Astrocyte (in vitro differentiated cells and primary cell): ENCODE data around the gene FDX1.

Source experiments
- CTCF ChIP-seq: IDR thresholded peaks from 2 replicates; pipeline ENCODE4 v1.5.1; 2011; ENCODE audit warnings: low read depth, mild to moderate bottlenecking, inconsistent platforms, low read length, moderate library complexity; ENCODE audit not compliant: insufficient read depth
- EZH2 ChIP-seq: IDR thresholded peaks from 2 replicates; pipeline ENCODE4 v1.6.1; 2012; ENCODE audit warnings: mild to moderate bottlenecking, low read length, inconsistent platforms; ENCODE audit not compliant: insufficient read depth

GRCh38 chr11:110465231-110465630 is 35.5 kb downstream of the FDX1 start:
- no peak for TF ChIP-seq CTCF
- no peak for TF ChIP-seq EZH2
